ENCODE measurements around the gene MAPKAPK2. TPM values are rescaled to one million over a fixed set of nuclear protein-coding genes. Genes with fewer than 3 reads are reported as not detected.

MAPKAPK2 gene
- total RNA-seq, 1 experiment from 2014 or later, result 96.8 TPM

- TF ChIP-seq, protein P1, sequence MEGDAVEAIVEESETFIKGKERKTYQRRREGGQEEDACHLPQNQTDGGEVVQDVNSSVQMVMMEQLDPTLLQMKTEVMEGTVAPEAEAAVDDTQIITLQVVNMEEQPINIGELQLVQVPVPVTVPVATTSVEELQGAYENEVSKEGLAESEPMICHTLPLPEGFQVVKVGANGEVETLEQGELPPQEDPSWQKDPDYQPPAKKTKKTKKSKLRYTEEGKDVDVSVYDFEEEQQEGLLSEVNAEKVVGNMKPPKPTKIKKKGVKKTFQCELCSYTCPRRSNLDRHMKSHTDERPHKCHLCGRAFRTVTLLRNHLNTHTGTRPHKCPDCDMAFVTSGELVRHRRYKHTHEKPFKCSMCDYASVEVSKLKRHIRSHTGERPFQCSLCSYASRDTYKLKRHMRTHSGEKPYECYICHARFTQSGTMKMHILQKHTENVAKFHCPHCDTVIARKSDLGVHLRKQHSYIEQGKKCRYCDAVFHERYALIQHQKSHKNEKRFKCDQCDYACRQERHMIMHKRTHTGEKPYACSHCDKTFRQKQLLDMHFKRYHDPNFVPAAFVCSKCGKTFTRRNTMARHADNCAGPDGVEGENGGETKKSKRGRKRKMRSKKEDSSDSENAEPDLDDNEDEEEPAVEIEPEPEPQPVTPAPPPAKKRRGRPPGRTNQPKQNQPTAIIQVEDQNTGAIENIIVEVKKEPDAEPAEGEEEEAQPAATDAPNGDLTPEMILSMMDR (IDR thresholded peaks at IDR 0.05; ENCODE audit: insufficient read depth in 1 of 2, low read depth in 1 of 2, low read length in 1 of 2, severe bottlenecking in 1 of 2, unreplicated experiment in 1 of 2), result no peak
- Mint-ChIP-seq H3K9me3 (ENCODE audit: unreplicated experiment) (no peaks in the 10 kb centered on the region), H3K36me3 (ENCODE audit: insufficient read depth, unreplicated experiment) (no peaks in the 10 kb centered on the region), H3K27ac (ENCODE audit: unreplicated experiment) (no peak overlapping the region), H3K4me1 (ENCODE audit: low read depth, unreplicated experiment) (peaks cover 45% of the 10 kb centered on the region), H3K4me3 (ENCODE audit: unreplicated experiment) (no peak overlapping the region), H3K27me3 (ENCODE audit: insufficient read depth, unreplicated experiment) (no peaks in the 10 kb centered on the region)
- ChIA-PET CTCF (no interaction called here), POLR2A (interaction anchor here (1.0 kb wide), 1 partner anchor 20 kb away, joined by 3 read pairs; no protein-coding TSS in a partner anchor)
- no peaks in the 10 kb centered on the region; the same call in 1 of the 2 replicates for H3K36me3 ChIP-seq (ENCODE audit: control insufficient read depth, insufficient read depth, low read length)
- no peaks in the 10 kb centered on the region for H3K27me3 ChIP-seq (replicated peaks; ENCODE audit: control insufficient read depth, insufficient read depth, low read length)
- H3K9me3 ChIP-seq, result no peaks in the 10 kb centered on the region
- no peak for DNase-seq
- H3K4me1 ChIP-seq, result peaks cover 18% of the 10 kb centered on the region
- no TSS peak for BruUV-seq (replicated peaks)
- H3K4me3 ChIP-seq (ENCODE audit: low read depth, low read length), result no peak overlapping the region
- intact Hi-C loops (cut with micrococcal nuclease; ENCODE audit: unreplicated experiment), result no loop called here
Observed at GRCh38 chr1:206714331-206715058, 29.8 kb downstream of the MAPKAPK2 start.

DNA sequence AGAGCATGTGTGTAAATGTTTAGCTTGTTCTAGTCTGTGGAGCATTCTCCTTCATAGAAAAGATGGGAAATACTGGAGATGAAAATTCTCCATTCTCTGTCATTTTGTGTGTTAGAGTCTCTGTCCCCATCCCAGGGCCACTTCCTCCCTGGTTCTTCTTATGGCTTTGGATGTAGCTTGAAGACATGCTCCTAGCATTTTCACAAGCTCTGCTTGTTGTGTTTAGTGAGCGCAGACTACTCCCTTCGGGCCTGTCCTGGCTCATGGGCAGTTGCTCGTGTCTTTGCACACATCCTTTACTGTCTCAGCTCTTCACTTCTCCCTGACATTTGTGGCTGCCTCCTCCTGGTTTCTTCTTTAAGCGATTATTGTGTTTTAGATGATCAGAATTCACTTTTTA lies 30.4 kb downstream of the MAPKAPK2 start:
- TF ChIP-seq, protein P1 (IDR thresholded peaks at IDR 0.05; ENCODE audit: insufficient read depth in 1 of 2, low read depth in 1 of 2, low read length in 1 of 2, severe bottlenecking in 1 of 2, unreplicated experiment in 1 of 2), result no peak
- Mint-ChIP-seq H3K9me3 (ENCODE audit: unreplicated experiment) (no peaks in the 10 kb centered on the region), H3K36me3 (ENCODE audit: insufficient read depth, unreplicated experiment) (no peaks in the 10 kb centered on the region), H3K27me3 (ENCODE audit: insufficient read depth, unreplicated experiment) (no peaks in the 10 kb centered on the region), H3K4me3 (ENCODE audit: unreplicated experiment) (no peak overlapping the region), H3K4me1 (ENCODE audit: low read depth, unreplicated experiment) (peaks cover 38% of the 10 kb centered on the region), H3K27ac (ENCODE audit: unreplicated experiment) (no peak overlapping the region)
- Histone ChIP-seq H3K9me3 (no peaks in the 10 kb centered on the region), H3K4me3 (ENCODE audit: low read depth, low read length) (no peak overlapping the region), H3K4me1 (peaks cover 12% of the 10 kb centered on the region; the same call in 1 of the 2 replicates), H3K36me3 (ENCODE audit: control insufficient read depth, insufficient read depth, low read length) (no peaks in the 10 kb centered on the region), H3K27me3 (replicated peaks; ENCODE audit: control insufficient read depth, insufficient read depth, low read length) (no peaks in the 10 kb centered on the region)
- BruUV-seq (replicated peaks), result no TSS peak
- DNase-seq, result no peak
- ChIA-PET POLR2A (interaction anchor here (1.0 kb wide), 1 partner anchor 21 kb away, joined by 3 read pairs; no protein-coding TSS in a partner anchor), CTCF (no interaction called here)
- intact Hi-C loops (cut with micrococcal nuclease; ENCODE audit: unreplicated experiment), result no loop called here

DNA sequence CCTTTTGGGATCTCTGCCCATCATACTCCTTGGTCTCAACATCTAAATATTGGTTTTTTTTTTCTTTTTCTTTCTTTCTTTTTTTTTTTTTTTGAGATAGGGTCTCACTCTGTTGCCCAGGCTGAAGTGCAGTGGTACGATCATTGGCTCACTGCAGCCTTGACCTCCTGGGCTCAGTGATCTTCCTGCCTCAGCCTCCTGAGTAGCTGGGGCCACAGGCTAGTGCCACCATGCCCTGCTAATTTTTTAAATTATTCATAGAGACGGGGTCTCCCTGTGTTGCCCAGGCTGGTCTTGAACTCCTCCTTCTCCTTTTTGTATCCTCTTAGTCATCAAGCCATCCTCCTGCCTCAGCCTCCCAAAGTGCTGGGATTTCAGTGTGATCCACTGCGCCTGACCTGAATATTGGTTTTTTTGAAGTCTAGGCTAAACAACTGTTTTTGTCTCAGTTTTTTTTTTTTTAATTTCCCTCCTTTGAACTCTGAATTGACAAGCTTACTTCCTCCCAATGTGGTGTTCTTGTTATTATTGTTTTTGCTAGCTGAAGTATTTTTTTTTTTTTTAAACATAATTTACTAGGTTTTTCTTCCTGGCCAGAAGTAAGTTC lies 30.9 kb downstream of the MAPKAPK2 start:
- intact Hi-C loops (cut with micrococcal nuclease; ENCODE audit: unreplicated experiment), result no loop called here
- Mint-ChIP-seq H3K4me3 (ENCODE audit: unreplicated experiment) (no peak overlapping the region), H3K36me3 (ENCODE audit: insufficient read depth, unreplicated experiment) (no peaks in the 10 kb centered on the region), H3K27me3 (ENCODE audit: insufficient read depth, unreplicated experiment) (no peaks in the 10 kb centered on the region), H3K27ac (ENCODE audit: unreplicated experiment) (no peak overlapping the region), H3K9me3 (ENCODE audit: unreplicated experiment) (no peaks in the 10 kb centered on the region), H3K4me1 (ENCODE audit: low read depth, unreplicated experiment) (peaks cover 33% of the 10 kb centered on the region)
- Histone ChIP-seq H3K9me3 (no peaks in the 10 kb centered on the region), H3K4me1 (peaks cover 12% of the 10 kb centered on the region; the same call in 1 of the 2 replicates), H3K4me3 (ENCODE audit: low read depth, low read length) (no peak overlapping the region), H3K27me3 (replicated peaks; ENCODE audit: control insufficient read depth, insufficient read depth, low read length) (no peaks in the 10 kb centered on the region), H3K36me3 (ENCODE audit: control insufficient read depth, insufficient read depth, low read length) (no peaks in the 10 kb centered on the region)
- CTCF ChIA-PET, result no interaction called here
- POLR2A ChIA-PET, result no interaction called here
- TF ChIP-seq, protein P1 (IDR thresholded peaks at IDR 0.05; ENCODE audit: insufficient read depth in 1 of 2, low read depth in 1 of 2, low read length in 1 of 2, severe bottlenecking in 1 of 2, unreplicated experiment in 1 of 2), result no peak
- BruUV-seq (replicated peaks), result no TSS peak
- no peak for DNase-seq
